ENCODE results near the gene TMEM235.
A peak's percentile ranks its signal among the peaks of the same experiment; 100 is the strongest.

The TMEM235 gene

GRCh38 chr17:78255953-78256706 lies 24.7 kb downstream of the TMEM235 start:
- no peak for DNase-seq

GRCh38 chr17:78256707-78257591 lies 25.5 kb downstream of the TMEM235 start:
- no peak for DNase-seq

- no peak for DNase-seq
Measured at GRCh38 chr17:78257810-78258322, 26.4 kb downstream of the TMEM235 start.

- peak; percentile 22 for DNase-seq
Measured at GRCh38 chr17:78258323-78259191, 27.1 kb downstream of the TMEM235 start.

GRCh38 chr17:78259192-78259554 lies 27.7 kb downstream of the TMEM235 start:
- DNase-seq = no peak

- DNase-seq = no peak
Measured at GRCh38 chr17:78263063-78263735, 31.8 kb downstream of the TMEM235 start.

- DNase-seq = no peak
Measured at GRCh38 chr17:78263736-78264340, 32.4 kb downstream of the TMEM235 start.

GRCh38 chr17:78264590-78264989 lies 33.2 kb downstream of the TMEM235 start:
- DNase-seq = no peak

GRCh38 chr17:78265121-78265520 lies 33.7 kb downstream of the TMEM235 start:
- no peak for DNase-seq

- no peak for DNase-seq
Measured at GRCh38 chr17:78266231-78266631, 34.8 kb downstream of the TMEM235 start.

GRCh38 chr17:78266771-78267170 lies 35.3 kb downstream of the TMEM235 start:
- DNase-seq = no peak

- DNase-seq = no peak
Measured at GRCh38 chr17:78267253-78268073, 36.0 kb downstream of the TMEM235 start.

GRCh38 chr17:78268191-78268874 lies 36.9 kb downstream of the TMEM235 start:
- DNase-seq = no peak

- DNase-seq = no peak
Measured at GRCh38 chr17:78268951-78269905, 37.8 kb downstream of the TMEM235 start.

- no peak for DNase-seq
Measured at GRCh38 chr17:78269955-78270381, 38.5 kb downstream of the TMEM235 start.

- DNase-seq = no peak
Measured at GRCh38 chr17:78271419-78272170, 40.2 kb downstream of the TMEM235 start.

- DNase-seq = no peak
Measured at GRCh38 chr17:78272181-78272913, 40.9 kb downstream of the TMEM235 start.

GRCh38 chr17:78272914-78273258 lies 41.5 kb downstream of the TMEM235 start:
- no peak for DNase-seq

Measured in DMS153 (cell line).